ENCODE measurements around the gene PTCRA.

Gene PTCRA

DNA sequence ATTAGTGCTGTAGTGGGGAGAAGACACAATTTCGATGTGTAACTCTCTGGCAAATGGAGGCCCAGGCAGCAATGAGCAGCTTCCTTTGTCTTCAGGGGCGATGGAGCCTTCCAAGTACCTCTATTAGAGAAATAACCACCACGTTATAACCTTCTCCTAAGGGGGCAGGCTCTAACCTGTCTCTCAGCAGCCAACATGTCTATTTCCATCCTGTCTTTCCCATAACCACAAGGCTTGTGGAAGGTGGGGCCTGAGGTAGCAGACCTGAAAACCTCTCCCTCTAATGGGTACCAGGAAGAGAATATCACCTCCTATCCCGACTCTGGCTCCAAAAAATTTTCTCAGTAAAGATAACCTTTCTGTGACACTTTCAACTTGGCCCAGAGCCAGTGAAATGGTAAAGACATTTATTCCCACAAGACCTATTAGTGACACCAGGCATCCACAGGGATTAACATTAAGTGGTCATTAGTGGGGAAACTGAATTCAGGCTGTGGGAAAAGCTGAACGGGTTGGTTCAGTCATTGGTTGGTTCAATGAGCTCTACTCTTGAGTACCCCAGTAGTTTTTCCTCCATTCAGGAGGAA is 59.2 kb downstream of the PTCRA start:
- DNase-seq: no peak

Measured in stimulated activated CD4-positive, alpha-beta T cell treated with anti-CD3 and anti-CD28 coated beads, Interleukin-4, amount 100 ng/mL, for 4 hours (primary cell).